Measurements from ENCODE around the gene GALNT17.

GRCh38 chr7:71509381-71509780 is 377.4 kb downstream of the GALNT17 start:
- TF ChIP-seq POLR2A (IDR thresholded peaks at IDR 0.05; ENCODE audit: low read depth, low read length) (no peak), POLR2AphosphoS5 (IDR thresholded peaks at IDR 0.05; ENCODE audit: low read depth, low read length) (no peak)

All from GM12892 (cell line).